HepG2 (cell line): ENCODE data around the gene HSPA1L. TPM values are rescaled to one million over a fixed set of nuclear protein-coding genes. Genes with fewer than 3 reads are reported as not detected.

Experiments
- FOXP1 ChIP-seq, 2 experiments: fragments of 450-650 bp in 1 of 2; IDR thresholded peaks; 2 replicates each; pipeline ENCODE4 v1.6.1; 2017 to 2018; ENCODE audit warnings: antibody characterized with exemption in 1 of 2
- HNRNPLL ChIP-seq: fragments of 200-400 bp; formaldehyde crosslinking; IDR thresholded peaks from 2 replicates; pipeline ENCODE4 v1.6.1; 2017; ENCODE audit warnings: mild to moderate bottlenecking, low read depth, low read length; ENCODE audit not compliant: poor library complexity, severe bottlenecking
- NCOA1 ChIP-seq: sonication (generic); formaldehyde crosslinking; IDR thresholded peaks from 2 replicates; pipeline ENCODE4 v1.9.0; 2021; ENCODE audit warnings: missing genetic modification reagents
- NFKBIZ ChIP-seq: IDR thresholded peaks from 2 replicates; pipeline ENCODE4 v1.6.1; 2018; ENCODE audit warnings: missing genetic modification reagents, missing compliant biosample characterization
- PAF1 ChIP-seq: IDR thresholded peaks from 2 replicates; pipeline ENCODE4 v1.6.1; 2016; ENCODE audit warnings: missing genetic modification reagents, missing compliant biosample characterization
- POLR2G ChIP-seq: fragments of 200-400 bp; formaldehyde crosslinking; IDR thresholded peaks from 2 replicates; pipeline ENCODE4 v1.6.1; 2018; ENCODE audit warnings: mild to moderate bottlenecking, low read depth, low read length, moderate library complexity
- REL ChIP-seq: sonication (generic); formaldehyde crosslinking; conservative IDR thresholded peaks from 2 replicates; pipeline ENCODE4 v1.8.0; 2022; ENCODE audit warnings: mild to moderate bottlenecking, missing genetic modification reagents, moderate library complexity
- RFX3 ChIP-seq: IDR thresholded peaks from 2 replicates; pipeline ENCODE4 v1.6.1; 2016; ENCODE audit warnings: missing biosample characterization, missing genetic modification reagents
- RFX5 ChIP-seq: IDR thresholded peaks from 2 replicates; pipeline ENCODE4 v1.6.1; 2011; ENCODE audit warnings: low read depth, low read length, improper control_type of control experiment
- TFDP1 ChIP-seq: IDR thresholded peaks from 2 replicates; pipeline ENCODE4 v1.6.1; 2016; ENCODE audit warnings: missing compliant biosample characterization, missing genetic modification reagents, borderline replicate concordance
- ZBTB25 ChIP-seq: IDR thresholded peaks from 2 replicates; pipeline ENCODE4 v1.6.1; 2018; ENCODE audit warnings: missing genetic modification reagents
- ZBTB49 ChIP-seq: sonication (generic); formaldehyde crosslinking; IDR thresholded peaks from 2 replicates; pipeline ENCODE4 v1.4.0; 2020; ENCODE audit warnings: missing genetic modification reagents, borderline replicate concordance
- ZFAT ChIP-seq: sonication (generic); formaldehyde crosslinking; conservative IDR thresholded peaks from 2 replicates; pipeline ENCODE4 v1.8.1; 2023; ENCODE audit warnings: missing genetic modification reagents, inconsistent platforms
- ZNF160 ChIP-seq: sonication (generic); formaldehyde crosslinking; IDR thresholded peaks from 2 replicates; pipeline ENCODE4 v1.8.0; 2022; ENCODE audit warnings: mild to moderate bottlenecking, inconsistent platforms, missing genetic modification reagents
- ZNF205 ChIP-seq: IDR thresholded peaks from 2 replicates; pipeline ENCODE4 v1.6.1; 2018; ENCODE audit warnings: missing biosample characterization, missing genetic modification reagents
- ZNF253 ChIP-seq: sonication (generic); formaldehyde crosslinking; IDR thresholded peaks from 2 replicates; pipeline ENCODE4 v1.8.0; 2022; ENCODE audit warnings: mild to moderate bottlenecking, missing genetic modification reagents, borderline replicate concordance
- ZNF547 ChIP-seq: sonication (generic); formaldehyde crosslinking; IDR thresholded peaks from 2 replicates; pipeline ENCODE4 v1.5.1; 2020; ENCODE audit warnings: mild to moderate bottlenecking, missing genetic modification reagents
- ZSCAN12 ChIP-seq: sonication (generic); formaldehyde crosslinking; IDR thresholded peaks from 2 replicates; pipeline ENCODE4 v1.9.0; 2021; ENCODE audit warnings: mild to moderate bottlenecking, missing genetic modification reagents
- polyA plus RNA-seq, 8 experiments: library from polyadenylated mRNA; depleted of rRNA in 3 of 8; stranded (reverse) in 7 of 8; unstranded in 1 of 8; fragments of >200 nt; fragmentation: Illumina TruSeq in 4 of 8; extraction: Trizol in 4 of 8; gene quantifications; 2 replicates each; pipeline versions ENCODE4 v1.2.1 to v1.2.3, GENCODE V29; 2011 to 2016; ENCODE audit warnings: low read depth in 4 of 8, missing spikeins in 1 of 8, mixed read lengths in 1 of 8; ENCODE audit not compliant: insufficient read depth in 1 of 8
- total RNA-seq, 5 experiments: library from RNA; depleted of rRNA; stranded (reverse); fragments of >200 nt; fragmentation: Illumina TruSeq; extraction: Trizol; gene quantifications; 2 replicates each; pipeline ENCODE4 v1.2.3, GENCODE V29; 2016; ENCODE audit warnings: low read depth in 1 of 5
- TF ChIP-seq, protein P1 (sequence below), 2 experiments: sonication (generic) in 1 of 2; formaldehyde crosslinking in 1 of 2; IDR thresholded peaks; 2 replicates each; pipeline versions ENCODE4 v1.5.1 to v1.6.1; 2011 to 2020; ENCODE audit warnings: borderline replicate concordance in 1 of 2, low read depth in 1 of 2, low read length in 1 of 2, mild to moderate bottlenecking in 1 of 2, missing genetic modification reagents in 1 of 2, moderate library complexity in 1 of 2
- TF ChIP-seq, protein P2 (sequence below): sonication (generic); formaldehyde crosslinking; IDR thresholded peaks from 2 replicates; pipeline ENCODE4 v1.4.0; 2020; ENCODE audit warnings: mild to moderate bottlenecking, missing genetic modification reagents

Gene HSPA1L
- total and polyA plus RNA-seq, 2 of the 13 experiments (the other 11 are each of a cell fraction or from before 2014, with no cell fraction given) = 0.55 to 1.0 TPM

GRCh38 chr6:31834367-31835250 lies 19.5 kb upstream of the HSPA1L start (continued):
- TF ChIP-seq, protein P1, sequence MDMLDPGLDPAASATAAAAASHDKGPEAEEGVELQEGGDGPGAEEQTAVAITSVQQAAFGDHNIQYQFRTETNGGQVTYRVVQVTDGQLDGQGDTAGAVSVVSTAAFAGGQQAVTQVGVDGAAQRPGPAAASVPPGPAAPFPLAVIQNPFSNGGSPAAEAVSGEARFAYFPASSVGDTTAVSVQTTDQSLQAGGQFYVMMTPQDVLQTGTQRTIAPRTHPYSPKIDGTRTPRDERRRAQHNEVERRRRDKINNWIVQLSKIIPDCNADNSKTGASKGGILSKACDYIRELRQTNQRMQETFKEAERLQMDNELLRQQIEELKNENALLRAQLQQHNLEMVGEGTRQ (IDR thresholded peaks at IDR 0.05; ENCODE audit: low read depth, low read length) = no peak
- TF ChIP-seq, protein P1 (CRISPR knock-in tag; IDR thresholded peaks at IDR 0.05; ENCODE audit: borderline replicate concordance) = no peak
- TF ChIP-seq PAF1 (CRISPR knock-in tag) (peak; percentile 37; the same call in 1 of the 2 replicates), FOXP1 (IDR thresholded peaks at IDR 0.05) (0 out of 2 replicates have a peak, but pooled peaks have one; percentile 28), FOXP1 (CRISPR knock-in tag; IDR thresholded peaks at IDR 0.05) (peak; percentile 22; the same call in 1 of the 2 replicates), HNRNPLL (peak; percentile 96), REL (CRISPR knock-in tag) (peak; percentile 72; the same call in 1 of the 2 replicates), NFKBIZ (0 out of 2 replicates have a peak, but pooled peaks have one; percentile 65), RFX5 (no peak), ZFAT (CRISPR knock-in tag) (peak; percentile 63), TFDP1 (CRISPR knock-in tag) (peak; percentile 93), ZBTB25 (CRISPR knock-in tag) (peak; percentile 83; the same call in 1 of the 2 replicates), POLR2G (peak; percentile 100), ZBTB49 (CRISPR knock-in tag) (peak; percentile 73), ZNF547 (peak; percentile 70; the same call in 1 of the 2 replicates), ZNF160 (CRISPR knock-in tag) (peak; percentile 62), ZNF205 (CRISPR knock-in tag) (peak; percentile 84), ZNF253 (CRISPR knock-in tag) (no peak), ZSCAN12 (peak; percentile 92), RFX3 (no peak; the same call in 1 of the 2 replicates), NCOA1 (CRISPR knock-in tag) (no peak)
- TF ChIP-seq, protein P2, sequence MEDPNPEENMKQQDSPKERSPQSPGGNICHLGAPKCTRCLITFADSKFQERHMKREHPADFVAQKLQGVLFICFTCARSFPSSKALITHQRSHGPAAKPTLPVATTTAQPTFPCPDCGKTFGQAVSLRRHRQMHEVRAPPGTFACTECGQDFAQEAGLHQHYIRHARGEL (CRISPR knock-in tag) = peak; percentile 72; the same call in 1 of the 2 replicates
